Epithelial cell of proximal tubule (primary cell): ENCODE data around the gene GMNN. TPM values are rescaled to one million over a fixed set of nuclear protein-coding genes. Genes with fewer than 3 reads are reported as not detected.

Experiments used
- DNase-seq: peaks from one replicate; pipeline ENCODE4 v3.0.0-alpha.2; 2011; ENCODE audit warnings: low read depth
- H3K4me3 ChIP-seq: 2 replicates; pipeline ENCODE4 v1.5.1; 2011; ENCODE audit warnings: low read depth, mild to moderate bottlenecking, low read length
- CTCF ChIP-seq: conservative IDR thresholded peaks from 2 replicates; pipeline ENCODE4 v1.5.1; 2012; ENCODE audit warnings: low read depth, mild to moderate bottlenecking, low read length
- total RNA-seq: library from RNA; depleted of rRNA; stranded (reverse); fragments of >200 nt; gene quantifications from 2 replicates; pipeline ENCODE4 v1.2.3, GENCODE V29; 2015

GMNN gene
- total RNA-seq, 1 donor from 2014 or later = 65.3 TPM

- TF ChIP-seq CTCF = no peak
- DNase-seq = no peak
- H3K4me3 ChIP-seq = no peak overlapping the region
Observed at GRCh38 chr6:24833711-24834386, 59.1 kb downstream of the GMNN start.

Other genes with a start within 250 kb of the GMNN start
- 0.07 and 0.17 TPM in 2 replicates for gene KIAA0319, start 128.7 kb upstream of the GMNN start, total RNA-seq
- 22.3 and 31.2 TPM in 2 replicates for gene TDP2, start 108.0 kb upstream of the GMNN start, total RNA-seq
- 5.2 and 8.5 TPM in 2 replicates for gene ACOT13, start 107.9 kb upstream of the GMNN start, total RNA-seq
- 45.2 and 64.7 TPM in 2 replicates for gene C6orf62, start 55.8 kb upstream of the GMNN start, total RNA-seq
- not detected in 2 replicates for gene ARMH2, start 24.0 kb downstream of the GMNN start, total RNA-seq
- gene RIPOR2, start 161.0 kb downstream of the GMNN start, total RNA-seq = under 0.01 and 1.6 TPM in 2 replicates